CD4-positive, alpha-beta T cell (primary cell): ENCODE measurements around the gene IGFALS. TPM values are rescaled to one million over a fixed set of nuclear protein-coding genes. Genes with fewer than 3 reads are reported as not detected.

Experiments
- ATAC-seq: fragments of 200-7000 bp; cut with Tn5 transposase; one replicate; pipeline ENCODE4 v1.10.0; 2022; ENCODE audit warnings: mild to moderate bottlenecking; ENCODE audit not compliant: poor library complexity
- CTCF ChIA-PET: fragments of 350-600 bp; sonication (Branson Sonifier 250); formaldehyde crosslinking; loops from one replicate; lab custom pipeline; 2021; ENCODE audit warnings: antibody characterized with exemption, inconsistent platforms; lab: Charles Lee
- POLR2A ChIA-PET: fragments of 350-600 bp; sonication (Branson Sonifier 250); formaldehyde crosslinking; loops from one replicate; lab custom pipeline; 2021; ENCODE audit warnings: antibody characterized with exemption, inconsistent platforms; lab: Charles Lee
- DNase-seq, 14 experiments: peaks; one replicate each; pipeline ENCODE4 v3.0.0-alpha.2; 2013 to 2020; ENCODE audit warnings: mixed read lengths in 2 of 14
- H3K27ac ChIP-seq, 2 donors: one replicate each; pipeline versions ENCODE4 v1.5.1 to v1.7.0; 2013; ENCODE audit warnings: low read length in 2 of 2, low read depth in 1 of 2, mild to moderate bottlenecking in 1 of 2
- H3K27me3 ChIP-seq, 2 experiments: 1 replicate in 1 of 2; 2 replicates in 1 of 2; pipeline versions ENCODE4 v1.6.1 to v1.7.0; 2013; ENCODE audit warnings: low read length in 2 of 2, control low read depth in 1 of 2, mild to moderate bottlenecking in 1 of 2, moderate library complexity in 1 of 2; ENCODE audit not compliant: insufficient read depth in 2 of 2, control insufficient read depth in 1 of 2
- H3K36me3 ChIP-seq: one replicate; pipeline ENCODE4 v1.6.1; 2013; ENCODE audit warnings: low read length, control low read depth; ENCODE audit not compliant: insufficient read depth
- H3K4me1 ChIP-seq: one replicate; pipeline ENCODE4 v1.6.1; 2013; ENCODE audit warnings: low read length, control low read depth; ENCODE audit not compliant: insufficient read depth
- H3K4me3 ChIP-seq: one replicate; pipeline ENCODE4 v1.5.1; 2013; ENCODE audit warnings: mild to moderate bottlenecking, low read length, moderate library complexity
- H3K9me3 ChIP-seq, 2 experiments: 1 replicate in 1 of 2; 2 replicates in 1 of 2; pipeline versions ENCODE4 v1.6.1 to v1.7.0; 2013; ENCODE audit warnings: low read length in 2 of 2, mild to moderate bottlenecking in 2 of 2, control low read depth in 1 of 2, moderate library complexity in 1 of 2; ENCODE audit not compliant: control insufficient read depth in 1 of 2, insufficient read depth in 1 of 2
- H3K27ac Mint-ChIP-seq: one replicate; pipeline ENCODE4 v1.8.0; 2020; ENCODE audit warnings: mixed read lengths
- H3K27me3 Mint-ChIP-seq: one replicate; pipeline ENCODE4 v1.8.0; 2021; ENCODE audit warnings: mixed read lengths
- H3K36me3 Mint-ChIP-seq: one replicate; pipeline ENCODE4 v1.8.0; 2021; ENCODE audit warnings: low read depth, mixed read lengths
- H3K4me1 Mint-ChIP-seq: one replicate; pipeline ENCODE4 v1.8.0; 2021; ENCODE audit warnings: low read depth, mixed read lengths
- H3K4me3 Mint-ChIP-seq: one replicate; pipeline ENCODE4 v1.8.0; 2020; ENCODE audit warnings: mild to moderate bottlenecking, mixed read lengths
- H3K9me3 Mint-ChIP-seq: one replicate; pipeline ENCODE4 v1.8.0; 2020; ENCODE audit warnings: mixed read lengths
- intact Hi-C, 2 experiments: fragments of 100-400 bp; cut with DNase I in 1 of 2; cut with micrococcal nuclease in 1 of 2; formaldehyde crosslinking; loops; one replicate each; pipeline versions ENCODE4 v1.15.1 to v1.9.0; 2023 to 2025; cut with DNase I, micrococcal nuclease
- total RNA-seq, 174 experiments: library from RNA in 2 of 174; stranded (reverse) in 2 of 174; gene quantifications; one replicate each; pipeline ENCODE4 v1.2.3 and lab custom pipeline; 2021 to 2026
- TF ChIP-seq, protein P1 (sequence below): fragments of 200-600 bp; IDR thresholded peaks from one replicate; pipeline ENCODE4 v1.8.0; 2022; ENCODE audit warnings: antibody characterized with exemption, mild to moderate bottlenecking

The IGFALS gene
- total RNA-seq, 2 experiments from 2014 or later = 0.67 to 0.80 TPM

DNA sequence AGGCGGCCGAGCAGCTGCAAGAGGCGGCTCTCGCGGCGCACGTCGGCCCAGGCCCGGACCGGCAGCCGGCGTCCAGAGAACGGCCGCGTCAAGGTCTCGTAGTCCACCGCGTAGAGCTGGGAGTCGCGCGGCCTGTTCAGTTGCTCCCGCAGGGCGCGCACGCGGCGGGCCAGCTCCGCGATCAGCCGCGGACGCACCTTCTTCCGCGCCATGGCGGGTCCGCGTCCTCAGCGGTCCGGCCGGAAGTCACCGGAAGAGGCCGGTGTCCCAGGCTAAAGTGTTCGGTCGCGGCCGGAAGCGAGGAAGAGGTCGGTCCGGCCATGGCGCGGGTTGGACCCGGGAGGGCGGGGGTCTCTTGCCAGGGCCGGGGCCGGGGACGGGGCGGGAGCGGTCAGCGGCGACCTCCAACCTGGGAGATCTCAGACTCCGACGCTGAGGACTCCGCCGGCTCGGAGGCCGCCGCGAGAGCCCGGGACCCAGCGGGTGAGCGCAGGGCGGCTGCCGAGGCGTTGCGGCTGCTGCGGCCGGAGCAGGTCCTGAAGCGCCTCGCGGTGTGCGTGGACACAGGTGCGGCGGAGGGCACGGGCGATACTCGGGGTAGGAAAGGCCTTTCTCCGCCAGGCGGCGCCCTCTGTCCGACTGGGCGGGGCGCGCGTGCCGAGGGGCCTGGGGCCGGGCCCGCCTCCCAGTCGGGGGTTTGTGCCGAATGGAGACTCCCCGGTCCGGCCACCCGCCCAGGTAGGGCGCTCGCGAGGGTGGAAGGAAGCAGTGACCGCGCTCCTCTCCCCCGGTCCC lies 20.4 kb downstream of the IGFALS start, which contains the start of gene MRPS34:
TSS of gene MRPS34 (minus strand) at position 227 of the 795 bp plus-strand sequence. CDS start at position 212, 15 bp downstream.
- POLR2A ChIA-PET = interaction anchor here (0.8 to 7.9 kb wide), 6 partner anchors 8 to 464 kb away, joined by 3 to 163 read pairs (median 7); partner anchors contain the start of genes FAHD1, HAGH, MAPK8IP3 and NUBP2
- peaks cover 0 to 4% of the 10 kb centered on the region in 2 experiments for H3K9me3 ChIP-seq
- H3K27me3 Mint-ChIP-seq = no peaks in the 10 kb centered on the region
- H3K9me3 Mint-ChIP-seq = no peaks in the 10 kb centered on the region
- TF ChIP-seq, protein P1, sequence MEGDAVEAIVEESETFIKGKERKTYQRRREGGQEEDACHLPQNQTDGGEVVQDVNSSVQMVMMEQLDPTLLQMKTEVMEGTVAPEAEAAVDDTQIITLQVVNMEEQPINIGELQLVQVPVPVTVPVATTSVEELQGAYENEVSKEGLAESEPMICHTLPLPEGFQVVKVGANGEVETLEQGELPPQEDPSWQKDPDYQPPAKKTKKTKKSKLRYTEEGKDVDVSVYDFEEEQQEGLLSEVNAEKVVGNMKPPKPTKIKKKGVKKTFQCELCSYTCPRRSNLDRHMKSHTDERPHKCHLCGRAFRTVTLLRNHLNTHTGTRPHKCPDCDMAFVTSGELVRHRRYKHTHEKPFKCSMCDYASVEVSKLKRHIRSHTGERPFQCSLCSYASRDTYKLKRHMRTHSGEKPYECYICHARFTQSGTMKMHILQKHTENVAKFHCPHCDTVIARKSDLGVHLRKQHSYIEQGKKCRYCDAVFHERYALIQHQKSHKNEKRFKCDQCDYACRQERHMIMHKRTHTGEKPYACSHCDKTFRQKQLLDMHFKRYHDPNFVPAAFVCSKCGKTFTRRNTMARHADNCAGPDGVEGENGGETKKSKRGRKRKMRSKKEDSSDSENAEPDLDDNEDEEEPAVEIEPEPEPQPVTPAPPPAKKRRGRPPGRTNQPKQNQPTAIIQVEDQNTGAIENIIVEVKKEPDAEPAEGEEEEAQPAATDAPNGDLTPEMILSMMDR = peak; percentile 79
- H3K4me1 ChIP-seq = peaks cover 42% of the 10 kb centered on the region
- peaks cover 30% of the 10 kb centered on the region for H3K36me3 ChIP-seq
- H3K27me3 ChIP-seq = no peaks in the 10 kb centered on the region
- H3K4me3 Mint-ChIP-seq = peak within 1 kb of the TSS; percentile 98
- H3K36me3 Mint-ChIP-seq = peaks cover 32% of the 10 kb centered on the region
- peaks cover 16% of the 10 kb centered on the region for H3K4me1 Mint-ChIP-seq
- H3K27ac Mint-ChIP-seq = peak within 1 kb of the TSS; percentile 92
- DNase-seq (peak; percentile 61 to 90 (median 77)), ATAC-seq (peak; percentile 49)
- peak within 1 kb of the TSS; percentile 89 for H3K4me3 ChIP-seq
- CTCF ChIA-PET = interaction anchor here (1.1 to 4.0 kb wide), 3 partner anchors 9 to 67 kb away, joined by 3 to 21 read pairs (median 3); partner anchors contain the start of genes MAPK8IP3, NUBP2 and SPSB3
- peak within 1 kb of the TSS; percentile 55 to 69 for H3K27ac ChIP-seq
- intact Hi-C loops = loop anchor here (1.0 to 10.0 kb wide), 10 partner anchors 9 to 421 kb away; partner anchors contain the start of genes FAHD1 (in 2 of the 2), HAGH (in 2 of the 2), NUBP2 (in 2 of the 2) and SPSB3 (in 2 of the 2)

DNA sequence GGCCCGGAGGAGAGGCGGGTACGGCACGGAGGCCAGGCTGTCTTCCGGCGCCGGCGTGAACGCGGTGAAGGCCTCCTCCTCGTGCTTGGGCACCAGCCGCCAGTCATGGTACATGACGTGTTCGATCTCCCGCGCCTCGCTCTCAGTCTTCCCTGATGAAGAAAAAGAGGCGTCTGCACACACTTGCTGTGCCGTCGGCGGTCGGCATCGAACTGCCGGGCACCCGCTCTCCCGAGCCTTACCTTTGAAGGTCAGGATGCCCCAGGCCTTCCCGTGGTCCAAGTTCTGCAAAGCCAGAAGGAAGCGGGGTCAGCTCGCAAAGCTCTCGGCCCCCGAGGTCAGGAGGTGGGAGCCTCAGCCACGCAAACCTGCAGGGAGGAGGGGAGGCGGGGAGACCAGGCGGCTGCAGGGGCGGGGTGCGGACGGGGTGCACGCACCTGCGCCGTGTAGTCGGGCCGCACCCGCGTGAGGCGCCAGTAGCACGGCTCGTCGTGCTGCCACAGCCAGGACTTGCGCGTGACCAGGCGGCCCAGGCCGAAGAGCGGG lies 21.1 kb downstream of the IGFALS start, which contains the start of gene EME2:
TSS of gene EME2 (plus strand) at position 449 of the 546 bp plus-strand sequence. CDS start 418 bp downstream, outside the sequence.
- Histone ChIP-seq H3K27ac (peak within 1 kb of the TSS; percentile 41 to 69), H3K9me3 (peaks cover 0 to 4% of the 10 kb centered on the region in 2 experiments), H3K4me3 (peak within 1 kb of the TSS; percentile 89), H3K4me1 (peaks cover 42% of the 10 kb centered on the region), H3K36me3 (peaks cover 27% of the 10 kb centered on the region), H3K27me3 (no peaks in the 10 kb centered on the region)
- Mint-ChIP-seq H3K4me3 (peak within 1 kb of the TSS; percentile 98), H3K4me1 (peaks cover 16% of the 10 kb centered on the region), H3K9me3 (no peaks in the 10 kb centered on the region), H3K27ac (peak within 1 kb of the TSS; percentile 92), H3K36me3 (peaks cover 36% of the 10 kb centered on the region), H3K27me3 (no peaks in the 10 kb centered on the region)
- intact Hi-C loops = loop anchor here (2.0 to 10.0 kb wide), 9 partner anchors 54 to 420 kb away; partner anchors contain the start of genes FAHD1 (in 2 of the 2), HAGH (in 2 of the 2), GNPTG (in 1 of the 2) and JPT2 (in 1 of the 2)
- DNase-seq (peak in 12 of 14 experiments; percentile 27 to 74 (median 44)), ATAC-seq (peak; percentile 45)
- ChIA-PET POLR2A (interaction anchor here (0.8 to 7.9 kb wide), 5 partner anchors 9 to 463 kb away, joined by 5 to 163 read pairs (median 7); partner anchors contain the start of genes FAHD1, HAGH, MAPK8IP3 and NUBP2), CTCF (interaction anchor here (1.1 to 4.0 kb wide), 3 partner anchors 10 to 66 kb away, joined by 3 to 21 read pairs (median 3); partner anchors contain the start of genes MAPK8IP3, NUBP2 and SPSB3)
- TF ChIP-seq, protein P1 = no peak
